Activated CD4-positive, alpha-beta T cell treated with anti-CD3 and anti-CD28 coated beads, Interleukin-2, amount 50 U/mL, for 48 hours (primary cell): ENCODE measurements around the gene TMEM141.
"Not testable (repeated sequence)": the region's sequence is repeated elsewhere in the genome, so short reads cannot be mapped to it uniquely, and the experiment has no call there.

Experiments used
- DNase-seq, 2 experiments: peaks; one replicate each; pipeline ENCODE4 v3.0.0-alpha.2; 2020

Gene TMEM141

GRCh38 chr9:136774416-136775045 lies 16.6 kb upstream of the TMEM141 start:
- DNase-seq: no peak

GRCh38 chr9:136775191-136775590 lies 16.0 kb upstream of the TMEM141 start:
- no peak for DNase-seq

GRCh38 chr9:136776947-136777346 lies 14.2 kb upstream of the TMEM141 start:
- DNase-seq: no peak

GRCh38 chr9:136777359-136777758 lies 13.8 kb upstream of the TMEM141 start:
- no peak for DNase-seq

GRCh38 chr9:136779808-136780207 lies 11.3 kb upstream of the TMEM141 start:
- no peak for DNase-seq

- DNase-seq: no peak
Measured at GRCh38 chr9:136782452-136782851, 8.7 kb upstream of the TMEM141 start.

DNA sequence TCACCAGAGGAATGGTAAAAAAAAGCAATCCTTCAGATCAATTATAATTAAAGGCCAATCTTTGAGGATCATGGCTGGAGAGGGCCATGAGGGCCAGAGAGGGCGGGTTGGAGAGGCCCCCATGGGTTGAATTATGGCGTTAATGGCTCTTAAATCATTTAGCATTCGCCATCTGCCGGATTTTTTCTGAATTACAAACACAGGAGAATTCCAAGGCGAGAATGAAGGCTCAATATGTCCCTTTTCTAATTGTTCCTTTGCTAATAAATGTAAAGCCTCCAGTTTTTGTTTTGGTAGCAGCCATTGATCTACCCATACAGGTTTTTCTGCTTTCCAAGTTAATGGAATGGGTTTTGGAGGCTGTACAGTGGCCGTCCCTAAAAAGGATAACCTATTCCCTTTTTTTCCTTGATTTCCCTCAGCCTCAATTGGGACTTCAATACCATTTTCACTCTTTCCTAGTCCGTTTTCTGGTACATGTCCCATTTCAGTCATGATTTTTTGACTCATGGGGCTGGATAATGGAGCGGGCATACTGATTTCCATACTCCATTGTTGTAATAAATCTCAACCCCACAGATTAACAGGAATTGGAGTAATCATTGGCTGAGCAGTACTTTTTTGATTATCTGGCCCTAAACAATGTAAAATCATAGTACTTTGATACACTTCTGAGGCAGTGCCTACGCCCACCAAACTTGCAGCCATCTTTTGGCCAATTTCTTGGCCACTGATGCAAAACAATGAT lies 6.7 kb upstream of the TMEM141 start:
- no peak for DNase-seq

DNA sequence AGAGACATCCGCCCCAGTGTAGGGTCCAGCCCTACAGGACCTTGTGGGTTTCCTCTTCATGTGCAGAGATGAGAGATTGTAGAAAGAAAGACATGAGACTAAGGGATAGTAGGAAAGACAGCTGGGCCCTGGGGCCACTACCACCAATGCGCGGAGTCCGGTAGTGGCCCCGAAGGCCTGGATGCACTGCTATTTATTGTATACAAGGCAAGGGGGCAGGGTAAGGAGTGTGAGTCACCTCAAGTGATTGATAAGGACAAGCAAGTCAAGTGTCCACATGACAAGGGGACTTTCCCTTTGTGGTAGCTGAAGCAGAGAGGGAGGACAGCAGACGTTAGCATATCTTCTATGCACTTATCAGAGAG lies 6.2 kb upstream of the TMEM141 start:
- DNase-seq: no peak

- DNase-seq: not testable (repeated sequence)
Measured at GRCh38 chr9:136785565-136786355, 5.4 kb upstream of the TMEM141 start.

DNA sequence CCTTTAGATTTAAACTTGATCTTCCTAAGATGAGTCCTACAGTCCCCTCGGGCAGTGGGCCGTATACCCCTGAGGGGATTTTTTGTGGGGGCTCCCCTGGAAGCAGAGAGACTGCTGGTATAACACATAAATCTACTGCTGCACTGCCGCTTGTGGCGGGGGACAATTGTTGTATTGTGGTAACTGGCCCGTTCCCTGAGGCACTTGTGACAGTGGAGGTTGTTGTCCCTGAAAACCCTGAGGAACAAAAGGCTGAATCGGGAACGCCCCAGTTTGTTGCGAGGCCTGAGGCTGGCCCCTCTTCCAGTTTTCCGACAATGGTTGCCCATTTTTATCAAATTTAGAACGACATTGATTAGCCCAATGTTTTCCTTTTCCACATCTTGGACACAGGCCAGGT lies 4.7 kb upstream of the TMEM141 start:
- no peak for DNase-seq

GRCh38 chr9:136786983-136787382 lies 4.2 kb upstream of the TMEM141 start:
- DNase-seq: not testable (repeated sequence)

GRCh38 chr9:136787690-136788400 lies 3.3 kb upstream of the TMEM141 start:
- peak; percentile 70 to 79 for DNase-seq

- not testable (repeated sequence) for DNase-seq
Measured at GRCh38 chr9:136788644-136789522, 2.3 kb upstream of the TMEM141 start.

DNA sequence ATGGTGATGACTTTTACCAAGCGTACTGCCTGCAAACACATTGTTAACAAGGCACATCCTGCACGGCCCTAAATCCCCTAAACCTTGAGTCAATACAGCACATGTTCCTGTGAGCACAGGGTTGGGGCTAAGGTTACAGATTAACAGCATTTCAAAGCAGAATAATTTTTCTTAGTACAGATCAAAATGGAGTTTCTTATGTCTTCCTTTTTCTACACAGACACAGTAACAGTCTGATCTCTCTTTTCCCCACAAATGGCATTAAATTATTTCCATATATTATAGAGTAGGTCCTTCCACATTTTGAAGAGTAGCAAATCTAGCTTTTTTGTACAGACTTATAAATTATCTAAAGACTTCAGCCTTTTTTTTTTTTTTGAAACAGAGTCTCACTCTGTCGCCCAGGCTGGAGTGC lies 1.6 kb upstream of the TMEM141 start:
- no peak for DNase-seq

- DNase-seq: peak; percentile 68 to 74
Measured at GRCh38 chr9:136791516-136792276, 552 bp downstream of the TMEM141 start.

- no peak for DNase-seq
Measured at GRCh38 chr9:136792321-136793085, 1.4 kb downstream of the TMEM141 start.

GRCh38 chr9:136793086-136793946 lies 2.2 kb downstream of the TMEM141 start:
- no peak for DNase-seq

DNA sequence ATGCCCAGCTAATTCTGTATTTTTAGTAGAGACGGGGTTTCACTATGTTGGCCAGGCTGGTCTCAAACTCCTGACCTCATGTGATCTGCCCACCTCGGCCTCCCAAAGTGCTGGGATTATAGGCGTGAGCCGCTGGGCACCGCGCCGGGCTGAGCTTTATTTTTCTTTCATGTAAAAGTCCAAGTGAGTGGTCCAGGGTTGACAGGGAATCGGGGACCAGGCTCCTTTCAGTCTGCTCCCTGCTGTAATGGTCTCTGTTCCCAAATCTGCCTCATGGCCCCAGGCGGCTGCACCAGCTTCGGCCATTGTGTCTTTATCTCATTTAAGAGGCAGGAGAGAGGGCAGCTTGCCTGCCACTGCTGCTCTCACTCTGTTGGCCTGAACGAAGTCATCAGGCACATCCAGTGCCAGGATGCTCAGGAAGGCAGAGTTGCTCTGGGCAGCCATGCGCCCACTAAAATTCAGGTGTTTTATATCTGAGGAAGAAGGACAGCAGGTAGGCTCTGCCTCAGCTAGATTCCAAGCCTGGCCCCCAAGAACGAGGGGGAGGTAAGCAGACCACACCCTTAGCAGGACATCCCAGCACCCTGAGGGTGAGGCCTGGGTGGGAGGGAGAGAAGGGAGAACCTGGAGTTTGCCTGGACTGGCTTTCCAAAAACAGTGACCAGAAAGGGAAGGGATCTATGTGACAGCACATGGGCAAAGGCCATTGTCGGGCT lies 3.3 kb downstream of the TMEM141 start:
- DNase-seq: no peak

DNA sequence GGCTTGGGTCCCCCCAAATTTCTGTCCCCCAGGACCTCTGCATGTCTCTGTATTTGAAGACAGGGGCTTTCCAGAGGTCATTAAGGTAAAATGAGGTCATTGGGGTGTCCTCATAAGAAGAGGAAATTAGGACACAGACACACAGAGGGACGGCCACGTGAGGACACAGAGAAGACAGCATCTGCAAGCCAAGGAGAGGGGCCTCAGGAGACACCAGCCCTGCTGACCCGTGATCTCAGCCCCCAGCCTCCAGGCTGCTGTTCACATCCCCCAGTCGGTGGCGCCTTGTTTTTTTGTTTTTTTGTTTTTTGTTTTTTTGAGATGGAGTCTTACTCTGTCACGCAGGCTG lies 3.8 kb downstream of the TMEM141 start:
- no peak for DNase-seq
